HG02798 (cell line): ENCODE data around the gene CD96.
"Not testable (repeated sequence)": the region's sequence is repeated elsewhere in the genome, so short reads cannot be mapped to it uniquely, and the experiment has no call there.

Experiments used
- ATAC-seq: cut with Tn5 transposase; IDR thresholded peaks from one replicate; pipeline ENCODE4 v1.9.1; 2021; ENCODE audit warnings: mild to moderate bottlenecking; ENCODE audit not compliant: unreplicated experiment, poor library complexity

Gene CD96, protein sequence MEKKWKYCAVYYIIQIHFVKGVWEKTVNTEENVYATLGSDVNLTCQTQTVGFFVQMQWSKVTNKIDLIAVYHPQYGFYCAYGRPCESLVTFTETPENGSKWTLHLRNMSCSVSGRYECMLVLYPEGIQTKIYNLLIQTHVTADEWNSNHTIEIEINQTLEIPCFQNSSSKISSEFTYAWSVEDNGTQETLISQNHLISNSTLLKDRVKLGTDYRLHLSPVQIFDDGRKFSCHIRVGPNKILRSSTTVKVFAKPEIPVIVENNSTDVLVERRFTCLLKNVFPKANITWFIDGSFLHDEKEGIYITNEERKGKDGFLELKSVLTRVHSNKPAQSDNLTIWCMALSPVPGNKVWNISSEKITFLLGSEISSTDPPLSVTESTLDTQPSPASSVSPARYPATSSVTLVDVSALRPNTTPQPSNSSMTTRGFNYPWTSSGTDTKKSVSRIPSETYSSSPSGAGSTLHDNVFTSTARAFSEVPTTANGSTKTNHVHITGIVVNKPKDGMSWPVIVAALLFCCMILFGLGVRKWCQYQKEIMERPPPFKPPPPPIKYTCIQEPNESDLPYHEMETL

DNA sequence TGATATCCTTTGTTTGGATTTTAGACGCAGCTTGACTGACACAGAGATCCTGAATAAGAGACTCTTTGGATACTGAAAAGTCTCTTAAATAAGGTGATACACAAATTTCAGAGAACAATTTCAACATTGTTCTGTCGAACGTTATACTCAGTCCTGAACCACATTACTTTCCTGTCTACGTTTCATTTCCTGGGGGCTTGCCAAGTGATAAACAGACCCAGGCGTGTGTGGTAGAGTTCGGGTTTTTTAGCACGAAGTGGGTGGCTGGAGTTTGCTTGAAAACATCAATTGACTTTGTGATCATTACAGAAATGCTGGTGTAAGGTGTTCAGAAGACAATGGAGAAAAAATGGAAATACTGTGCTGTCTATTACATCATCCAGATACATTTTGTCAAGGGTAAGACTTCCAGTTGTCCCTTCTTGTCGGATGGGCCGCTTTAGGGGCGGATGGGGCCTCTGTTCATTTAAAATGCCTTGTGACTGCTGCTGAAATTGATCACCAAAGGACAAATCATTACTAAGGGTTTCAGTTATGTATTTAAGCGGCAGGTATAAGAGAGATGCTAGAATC, at the start of gene CD96:
Gene CD96, plus strand, starts transcription at position 287 of the 573 bp plus-strand sequence. Its CDS starts 52 bp downstream, at position 339.
- ATAC-seq: peak; percentile 34

DNA sequence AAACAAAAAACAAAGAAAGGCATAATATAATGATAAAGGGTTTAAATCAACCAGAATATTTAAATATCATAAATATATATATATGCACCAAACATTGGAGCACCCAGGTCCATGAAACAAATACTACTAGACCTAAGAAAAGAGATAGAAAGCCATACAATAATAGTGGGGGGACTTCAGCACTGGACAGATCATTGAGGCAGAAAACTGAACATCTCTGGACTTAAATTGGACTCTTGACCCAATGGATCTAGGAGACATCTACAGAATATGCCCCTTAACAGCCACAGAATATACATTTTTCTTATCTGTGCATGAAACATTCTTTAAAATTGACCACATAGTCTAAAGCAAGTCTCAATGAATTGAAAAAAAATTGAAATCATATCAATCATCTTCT, 48.7 kb upstream of the CD96 start:
- ATAC-seq: no peak

DNA sequence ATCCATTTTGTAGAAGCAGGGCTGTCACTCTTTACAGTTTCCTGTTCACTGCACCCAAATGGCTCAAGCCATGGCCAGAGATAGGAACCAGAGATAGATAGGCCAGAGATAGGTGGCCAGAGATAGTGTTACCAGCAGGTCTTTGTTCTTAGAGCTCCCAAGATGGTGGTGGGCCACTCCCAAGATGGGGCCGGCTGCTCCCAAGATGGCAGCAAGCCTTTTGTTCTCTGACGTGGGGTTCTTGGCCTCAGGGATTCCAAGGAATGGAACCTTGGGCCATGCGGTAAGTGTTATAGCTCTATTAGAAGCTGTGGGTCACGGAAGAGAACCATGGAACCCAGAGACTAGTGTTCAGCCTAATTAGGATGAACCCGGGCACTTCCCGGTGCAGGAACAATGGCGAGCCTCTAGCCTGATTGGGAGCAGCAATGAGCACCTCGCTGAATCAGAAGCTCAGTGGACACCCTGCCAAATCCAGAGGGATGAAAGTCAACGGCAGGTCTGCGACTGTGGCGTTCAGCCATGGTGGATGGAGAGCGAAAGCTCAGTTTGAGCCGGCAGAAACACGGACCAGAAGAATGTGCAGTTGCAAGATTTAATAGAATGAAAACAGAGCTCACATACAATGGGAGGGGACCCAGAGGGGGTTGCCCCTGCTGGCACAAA, 45.0 kb upstream of the CD96 start:
- no peak for ATAC-seq

DNA sequence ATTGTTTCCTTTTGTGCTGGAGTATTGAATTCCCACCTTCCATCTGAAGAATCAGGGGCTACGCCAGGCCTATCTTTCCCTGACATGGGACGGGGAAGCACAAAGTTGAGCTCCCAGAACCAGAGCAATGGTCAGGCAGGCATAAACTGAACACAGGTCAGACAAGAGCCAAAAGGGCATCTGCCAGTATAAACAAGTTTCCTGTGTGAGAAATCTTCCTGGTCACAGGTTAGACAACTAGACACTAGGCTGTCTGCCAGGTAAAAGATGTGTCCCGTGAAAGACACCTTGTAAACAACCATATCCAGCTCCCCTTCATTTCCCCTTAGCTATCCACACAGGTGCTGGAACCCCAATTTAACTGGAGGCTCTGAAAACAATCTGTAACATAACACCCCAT, 44.0 kb upstream of the CD96 start:
- no peak for ATAC-seq

DNA sequence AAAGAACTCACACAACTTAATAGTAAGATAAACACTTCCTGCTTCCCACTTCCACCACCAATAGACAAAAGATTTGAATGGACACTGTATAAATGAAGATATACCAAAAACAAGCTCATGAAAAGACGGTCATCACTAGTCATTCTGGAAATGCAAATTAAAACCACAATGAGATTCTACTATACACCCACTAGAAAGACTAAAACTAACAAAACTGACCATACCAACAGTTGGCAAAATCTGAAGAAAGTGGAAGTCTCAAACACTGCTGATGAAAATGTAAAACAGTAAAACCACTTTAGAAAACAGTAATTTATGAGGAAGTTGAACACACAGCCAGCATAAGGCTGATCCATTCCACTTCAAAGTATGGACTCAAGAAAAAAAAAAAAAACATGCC, 35.6 kb upstream of the CD96 start:
- ATAC-seq: peak; percentile 76

DNA sequence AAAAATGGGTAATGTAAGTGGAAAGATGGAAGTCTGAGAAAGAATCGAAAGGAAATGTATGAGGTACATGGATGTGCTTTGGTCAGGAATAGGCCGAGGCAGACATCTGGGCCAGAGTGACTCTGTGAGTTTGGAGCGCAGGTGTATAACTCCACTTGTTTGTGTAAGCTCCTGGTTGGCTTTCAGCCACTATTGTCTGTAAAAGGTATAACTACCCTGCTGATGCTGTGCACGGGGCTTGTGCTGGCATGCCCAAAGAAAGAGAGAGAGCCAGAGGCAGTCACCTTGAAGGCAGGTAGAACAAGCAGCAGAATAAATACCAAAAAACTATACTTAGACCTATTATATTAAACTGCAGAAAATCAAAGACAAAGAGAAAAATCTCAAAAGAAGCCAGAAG, 32.7 kb upstream of the CD96 start:
- no peak for ATAC-seq

DNA sequence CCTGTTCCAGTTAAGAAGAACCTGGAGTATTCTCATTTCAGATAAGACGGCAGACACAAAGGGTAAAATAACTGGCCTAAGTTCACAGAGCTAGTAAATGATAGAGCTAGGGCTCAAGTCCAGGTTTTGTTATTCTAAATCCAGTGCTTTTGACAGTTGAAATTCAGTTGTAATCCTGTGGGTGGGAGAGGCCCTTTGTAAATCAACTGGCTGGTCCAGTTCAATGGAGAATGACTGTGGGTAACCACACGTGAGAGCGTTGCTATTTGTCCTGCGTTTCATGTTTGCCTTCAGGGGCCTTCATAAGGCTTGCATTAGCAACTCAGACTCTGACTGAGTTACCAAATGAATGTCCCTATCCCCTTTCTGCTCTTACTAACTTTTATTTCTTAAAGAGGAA, 24.2 kb upstream of the CD96 start:
- ATAC-seq: no peak

DNA sequence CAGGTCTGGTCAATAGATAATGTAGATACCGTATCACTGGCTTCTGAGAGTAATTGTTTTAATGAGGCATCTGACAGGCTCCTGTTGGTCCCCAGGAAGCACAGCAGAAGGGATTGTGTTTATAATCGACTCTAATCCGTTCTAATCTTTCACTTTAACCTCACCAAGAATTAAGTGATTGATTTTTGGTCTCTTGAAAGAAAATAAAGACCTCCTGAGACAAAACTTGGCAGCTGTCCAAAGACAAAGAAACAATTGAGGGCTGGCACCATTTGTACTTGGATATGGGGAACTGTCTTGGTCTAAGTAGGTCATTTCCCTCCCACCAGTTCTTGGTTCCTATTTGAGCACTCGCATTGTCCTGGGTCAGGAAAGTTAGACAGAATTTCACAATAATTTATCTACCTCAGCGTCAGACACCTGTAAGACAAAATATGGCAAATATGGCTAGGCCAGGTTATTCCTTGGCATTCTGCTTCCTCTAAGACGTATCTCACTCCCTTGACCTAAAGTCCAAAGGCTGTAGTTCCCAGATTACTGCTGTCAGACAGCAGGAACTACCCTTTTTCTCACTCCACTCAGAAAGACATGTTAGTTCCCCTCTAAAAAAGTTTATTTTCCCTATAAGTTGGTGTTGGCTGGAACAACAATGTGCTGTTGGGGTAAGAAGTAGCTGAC, 22.7 kb upstream of the CD96 start:
- ATAC-seq: no peak

DNA sequence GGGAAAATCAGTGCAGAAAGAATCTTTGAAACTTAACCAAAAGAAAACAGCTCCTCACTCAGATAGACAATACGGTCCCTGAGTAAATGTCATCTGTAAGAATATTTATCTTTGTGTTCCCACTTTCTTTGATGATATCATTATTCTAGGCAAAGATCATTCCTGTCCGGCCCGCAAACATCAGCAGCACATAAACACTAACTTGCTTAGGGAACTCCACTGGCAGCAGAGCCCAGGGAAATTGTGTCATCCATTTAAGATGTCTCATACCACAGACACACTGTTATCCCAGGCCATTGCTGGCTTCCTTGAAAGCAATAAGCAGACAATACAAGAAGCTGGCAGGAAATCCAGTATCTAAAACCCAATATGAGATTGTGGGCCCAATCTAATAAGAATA, 20.1 kb upstream of the CD96 start:
- no peak for ATAC-seq

DNA sequence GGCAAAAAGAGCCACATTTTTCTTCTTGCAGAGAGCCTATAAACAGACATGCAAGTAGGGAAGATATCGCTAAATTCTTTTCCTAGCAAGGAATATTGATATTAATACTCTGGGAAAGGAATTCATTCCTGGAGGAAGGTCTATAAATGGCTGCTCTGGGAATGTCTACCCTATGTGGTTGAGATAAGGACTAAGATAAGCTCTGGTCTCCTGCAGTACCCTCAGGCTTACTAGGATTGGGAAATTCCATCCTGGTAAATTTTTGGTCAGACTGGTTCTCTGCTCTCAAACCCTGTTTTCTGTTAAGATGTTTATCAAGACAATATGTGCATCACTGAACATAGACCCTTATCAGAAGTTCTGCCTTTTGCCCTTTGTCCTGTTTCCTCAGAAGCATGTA, 17.5 kb upstream of the CD96 start:
- ATAC-seq: not testable (repeated sequence)

DNA sequence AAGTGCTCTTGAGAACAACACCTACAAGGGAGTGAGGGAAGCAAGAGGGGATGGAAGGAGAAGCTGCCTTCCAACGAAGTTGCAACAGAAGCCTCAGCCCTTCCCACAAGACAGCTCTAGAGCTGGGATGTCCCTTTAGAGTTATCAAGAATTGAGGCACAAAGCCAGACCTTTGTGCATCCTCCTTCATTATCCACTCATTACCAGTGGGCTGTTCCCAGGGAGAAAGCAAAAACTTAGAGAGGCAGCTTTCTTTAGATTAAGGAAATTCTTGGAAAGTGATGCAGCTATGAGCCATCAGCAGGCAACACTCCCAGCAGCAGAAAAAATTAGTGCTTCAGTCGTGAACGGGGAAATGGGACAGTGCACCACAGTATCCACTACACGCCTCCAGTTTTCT, 10.6 kb upstream of the CD96 start:
- no peak for ATAC-seq

DNA sequence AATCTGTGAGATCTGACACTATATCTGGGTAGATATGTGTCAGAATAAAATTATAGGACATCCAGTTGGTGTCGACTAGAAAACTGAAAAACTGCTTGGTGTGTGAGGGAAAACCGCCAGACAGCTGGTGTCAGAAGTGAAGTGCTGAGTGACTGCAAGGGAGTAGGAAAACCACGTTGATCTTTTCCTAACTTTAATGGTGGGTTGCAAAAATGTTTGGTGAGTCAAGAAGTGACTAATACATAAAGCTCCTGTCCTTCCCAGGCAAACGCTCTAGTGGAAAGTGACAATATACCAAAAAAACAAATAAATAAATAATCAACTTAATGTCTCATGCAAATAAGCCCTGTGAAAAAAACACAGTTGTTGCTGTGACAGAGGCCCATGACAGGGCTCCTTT, 7.3 kb upstream of the CD96 start:
- no peak for ATAC-seq

DNA sequence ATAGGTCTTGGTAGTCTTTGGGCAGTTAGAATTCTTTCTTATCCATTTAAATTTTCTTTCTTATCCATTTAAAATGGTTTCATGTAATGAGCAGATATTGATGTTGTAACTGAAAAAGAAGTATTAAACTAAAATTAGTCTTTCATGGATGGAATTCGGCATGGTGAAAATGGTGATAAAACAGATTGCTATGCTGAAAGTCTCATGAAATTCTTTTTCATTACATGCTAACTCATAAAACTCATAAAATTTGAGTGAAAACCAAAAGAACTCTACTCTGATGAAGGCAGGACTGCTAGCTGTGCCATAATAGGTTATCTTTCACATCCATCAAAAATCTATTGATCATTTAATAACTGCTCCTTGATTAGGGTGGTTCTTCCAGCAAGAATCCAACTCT, 3.9 kb upstream of the CD96 start:
- ATAC-seq: no peak

DNA sequence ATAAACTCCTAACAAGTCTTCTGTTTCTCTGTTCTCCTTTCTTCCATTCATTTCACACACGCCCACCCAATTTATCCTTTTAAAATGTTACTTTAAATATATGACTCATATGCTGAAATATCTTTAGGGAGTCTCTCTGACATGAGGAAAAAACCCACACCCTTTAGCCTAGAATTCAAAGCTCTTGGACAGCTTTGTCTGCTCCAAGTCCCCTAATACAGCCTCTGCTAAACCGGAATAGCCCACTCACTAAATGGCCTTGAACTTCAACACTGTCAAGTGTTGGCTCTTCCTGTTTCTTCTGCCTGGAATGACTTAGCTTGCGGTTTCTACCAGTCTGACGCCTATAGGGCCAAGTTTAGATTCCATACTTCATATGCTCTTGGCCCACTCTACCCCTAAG, 3.3 kb upstream of the CD96 start:
- ATAC-seq: peak; percentile 42

DNA sequence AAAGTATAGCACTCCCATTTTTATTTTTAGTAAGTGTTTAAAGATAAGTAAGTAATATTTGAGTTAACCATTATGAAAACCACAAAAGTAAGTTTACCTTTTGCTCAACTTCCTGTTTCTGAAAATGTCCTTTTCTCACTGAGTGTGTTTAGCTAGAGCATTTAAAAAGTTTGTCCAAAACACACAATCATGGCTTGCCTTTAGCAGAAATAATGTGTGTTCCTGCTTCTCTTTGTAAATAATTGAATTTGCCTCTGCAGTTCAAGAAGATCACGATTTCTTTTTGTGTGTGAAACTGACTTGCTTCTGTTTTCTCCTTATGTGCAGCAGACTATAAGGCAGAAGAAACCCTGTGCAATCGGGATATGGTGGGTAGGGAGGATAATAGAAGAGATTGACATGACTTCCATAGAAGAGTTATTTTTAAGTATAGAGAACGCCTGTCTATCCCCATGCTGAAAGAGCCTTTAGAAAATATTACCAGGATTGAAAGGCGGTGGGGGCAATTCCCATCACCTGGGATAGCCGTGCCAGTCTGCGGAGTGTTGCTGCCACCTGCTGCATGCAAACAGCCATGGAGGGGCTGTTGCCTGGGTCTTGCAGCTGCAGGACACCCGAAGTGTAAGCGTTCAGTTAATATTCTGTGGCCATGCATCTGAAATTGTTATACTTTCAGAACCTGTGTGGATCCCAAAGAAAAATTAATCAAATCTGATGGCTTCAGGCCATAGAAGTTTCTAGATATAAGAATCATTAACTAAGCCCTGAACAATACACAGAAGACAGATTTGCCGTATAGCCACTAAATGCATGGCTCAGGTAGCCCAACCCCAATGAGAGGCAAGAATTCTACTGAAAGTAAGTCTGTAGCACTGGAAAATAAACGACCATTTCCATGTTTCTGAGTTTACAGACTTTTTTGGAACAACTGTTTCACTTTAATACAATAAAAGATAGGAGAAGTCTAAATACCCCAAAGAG, 2.4 kb upstream of the CD96 start:
- ATAC-seq: peak; percentile 77

DNA sequence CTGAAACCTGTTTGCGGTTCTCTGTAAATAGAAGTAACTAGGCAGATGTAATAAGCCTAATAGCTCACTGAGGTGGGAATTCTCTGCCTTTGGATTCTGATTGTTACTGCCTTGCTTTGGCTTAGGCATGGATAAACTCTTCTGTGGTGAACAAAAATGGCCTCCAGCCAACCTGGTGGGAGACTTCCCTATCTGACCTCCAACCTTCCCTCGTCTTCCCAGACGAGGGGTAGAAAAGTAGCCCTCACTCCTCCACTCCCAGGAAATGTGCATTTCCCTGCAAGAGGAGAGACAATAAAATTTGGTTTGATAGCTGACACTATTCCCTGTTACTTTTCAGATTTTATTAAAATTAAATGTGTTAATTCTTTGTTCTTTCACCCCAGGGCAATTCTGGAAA, 606 bp upstream of the CD96 start:
- ATAC-seq: no peak

DNA sequence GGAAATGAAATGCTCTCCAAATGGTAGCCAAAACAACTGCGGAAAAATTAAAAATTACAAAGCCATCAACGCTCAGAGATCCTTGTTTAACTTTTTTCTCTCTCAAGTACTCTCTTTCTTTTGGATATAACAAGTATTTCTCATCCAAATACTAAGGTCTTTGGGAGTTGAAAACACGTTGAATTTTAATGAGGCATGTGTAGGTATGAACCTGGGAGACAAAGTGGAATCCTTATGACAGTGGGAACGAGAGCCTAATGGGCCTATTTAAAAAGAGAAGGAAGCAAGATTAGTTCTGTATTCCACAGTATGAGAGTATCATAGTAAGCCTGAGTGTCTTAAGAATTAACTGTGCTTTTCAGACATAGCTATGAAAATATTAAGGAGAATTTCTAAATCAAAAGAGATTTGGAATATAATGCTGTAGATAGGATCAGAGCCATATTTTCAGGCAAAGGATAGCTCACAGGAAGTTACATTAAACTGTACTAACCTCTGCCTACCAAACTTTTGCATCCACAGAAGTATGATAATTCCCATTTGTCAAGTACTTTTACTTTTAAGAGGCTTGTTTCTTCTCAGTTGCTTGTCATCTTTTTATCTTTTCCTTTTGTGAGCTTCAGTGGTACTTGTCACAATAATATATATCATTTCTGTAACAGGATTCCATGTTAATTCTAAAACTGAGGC, 759 bp downstream of the CD96 start:
- no peak for ATAC-seq

DNA sequence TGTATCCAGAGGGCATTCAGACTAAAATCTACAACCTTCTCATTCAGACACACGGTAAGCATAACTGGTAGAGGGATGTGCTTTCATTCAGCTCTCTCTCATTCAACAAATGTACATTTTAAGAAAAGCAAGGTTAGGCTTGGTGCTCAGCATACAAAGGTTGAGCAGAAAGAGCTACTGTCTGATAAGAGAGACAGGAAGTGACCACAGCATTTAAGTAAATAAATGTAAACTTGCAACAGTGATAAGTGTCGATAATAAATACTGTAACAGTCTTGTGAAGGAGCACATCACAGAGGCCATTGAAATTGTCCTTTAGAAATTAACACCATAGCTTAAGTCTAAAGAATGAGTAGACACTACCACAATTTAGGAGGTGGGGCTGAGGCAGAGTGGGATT, 3.4 kb downstream of the CD96 start:
- ATAC-seq: no peak

DNA sequence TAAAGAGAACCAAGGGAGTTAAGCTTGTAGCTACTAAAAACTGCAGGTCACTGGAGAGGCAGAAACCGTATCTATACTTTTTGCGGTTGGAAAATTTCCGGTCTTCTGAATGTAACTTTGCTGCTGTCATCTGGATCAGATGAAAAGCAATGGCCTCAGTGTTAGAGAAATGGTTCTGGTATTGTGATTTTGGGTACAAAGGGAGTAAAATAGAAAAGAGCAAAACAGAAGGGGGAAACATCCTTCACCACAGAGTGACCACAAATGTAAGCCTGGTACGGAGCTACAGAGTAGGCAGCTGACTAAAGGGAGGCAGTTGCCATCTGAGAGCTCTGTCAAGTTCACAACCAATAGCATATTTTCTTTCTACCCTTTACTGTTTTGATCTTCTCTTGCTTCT, 5.6 kb downstream of the CD96 start:
- ATAC-seq: peak; percentile 78
